Measurements from ENCODE around the gene DLG2.

GRCh38 chr11:83455356-83455755, 2171.8 kb downstream of the DLG2 start:
- TF ChIP-seq YY1 (IDR thresholded peaks at IDR 0.05; ENCODE audit: low read depth, low read length) = no peak
- no peak for TF ChIP-seq ZNF274 (IDR thresholded peaks at IDR 0.05; ENCODE audit: borderline replicate concordance, extremely low read depth, low read length)
- no peak for TF ChIP-seq RXRA (IDR thresholded peaks at IDR 0.05; ENCODE audit: insufficient read depth, low read depth, low read length)
- TF ChIP-seq TCF12 (IDR thresholded peaks at IDR 0.05; ENCODE audit: low read depth, low read length) = no peak
- no peak for TF ChIP-seq CTCF (IDR thresholded peaks at IDR 0.05; ENCODE audit: control extremely low read depth in 1 of 3, insufficient read depth in 1 of 3, low read depth in 1 of 3, low read length in 3 of 3)
